Neural progenitor cell (in vitro differentiated cells): ENCODE data around the gene SLC24A4. TPM values are rescaled to one million over a fixed set of nuclear protein-coding genes. Genes with fewer than 3 reads are reported as not detected.
A peak's percentile ranks its signal among the peaks of the same experiment; 100 is the strongest.

Experiments used
- DNase-seq: peaks from one replicate; pipeline ENCODE4 v3.0.0-alpha.2; 2016; ENCODE audit warnings: low spot score
- H2AFZ ChIP-seq: fragments of 200-600 bp; sonication (generic); replicated peaks from 2 replicates; pipeline ENCODE4 v1.6.1; 2016; ENCODE audit warnings: antibody characterized with exemption
- H3F3A ChIP-seq: fragments of 200-600 bp; sonication (generic); 2 replicates; pipeline ENCODE4 v1.6.1; 2016; ENCODE audit warnings: antibody characterized with exemption, low read depth
- H3K27ac ChIP-seq: fragments of 200-600 bp; sonication (generic); 2 replicates; pipeline ENCODE4 v1.5.1; 2016; ENCODE audit warnings: mild to moderate bottlenecking
- H3K27me3 ChIP-seq: fragments of 200-600 bp; sonication (generic); 2 replicates; pipeline ENCODE4 v1.6.1; 2016; ENCODE audit warnings: mild to moderate bottlenecking, moderate library complexity
- H3K36me3 ChIP-seq: fragments of 200-600 bp; sonication (generic); 2 replicates; pipeline ENCODE4 v1.5.1; 2016
- H3K4me1 ChIP-seq: fragments of 200-600 bp; sonication (generic); 2 replicates; pipeline ENCODE4 v1.6.1; 2016; ENCODE audit warnings: mixed run types
- H3K4me2 ChIP-seq: fragments of 200-600 bp; sonication (generic); 2 replicates; pipeline ENCODE4 v1.6.1; 2016
- H3K4me3 ChIP-seq: fragments of 200-600 bp; sonication (generic); 2 replicates; pipeline ENCODE4 v1.5.1; 2016
- H3K79me2 ChIP-seq: fragments of 200-600 bp; sonication (generic); 2 replicates; pipeline ENCODE4 v1.6.1; 2016; ENCODE audit warnings: low read depth
- H3K9ac ChIP-seq: fragments of 200-600 bp; sonication (generic); 2 replicates; pipeline ENCODE4 v1.6.1; 2016
- H3K9me3 ChIP-seq: fragments of 200-600 bp; sonication (generic); 2 replicates; pipeline ENCODE4 v1.5.1; 2016; ENCODE audit warnings: low read depth
- H4K20me1 ChIP-seq: fragments of 200-600 bp; sonication (generic); 2 replicates; pipeline ENCODE4 v1.6.1; 2016; ENCODE audit warnings: low read depth
- H3K27ac Mint-ChIP-seq: 3 replicates; pipeline ENCODE4 v1.8.0; 2021; ENCODE audit warnings: mixed read lengths
- H3K27me3 Mint-ChIP-seq: 2 replicates; pipeline ENCODE4 v1.8.0; 2022; ENCODE audit warnings: low read depth, mild to moderate bottlenecking, inconsistent platforms, moderate library complexity, mixed read lengths; ENCODE audit not compliant: insufficient read depth
- H3K36me3 Mint-ChIP-seq: 3 replicates; pipeline ENCODE4 v1.8.0; 2021; ENCODE audit warnings: mixed read lengths
- H3K4me1 Mint-ChIP-seq: 3 replicates; pipeline ENCODE4 v1.8.0; 2021; ENCODE audit warnings: mixed read lengths
- H3K4me3 Mint-ChIP-seq: 3 replicates; pipeline ENCODE4 v1.8.0; 2021; ENCODE audit warnings: mild to moderate bottlenecking, moderate library complexity, mixed read lengths
- H3K9me3 Mint-ChIP-seq: 3 replicates; pipeline ENCODE4 v1.8.0; 2020; ENCODE audit warnings: mixed read lengths
- CTCF ChIP-seq: fragments of 200-600 bp; sonication (generic); IDR thresholded peaks from 2 replicates; pipeline ENCODE4 v1.5.1; 2017; ENCODE audit warnings: antibody characterized with exemption, mild to moderate bottlenecking
- EZH2 ChIP-seq: fragments of 200-600 bp; sonication (generic); IDR thresholded peaks from 2 replicates; pipeline ENCODE4 v1.6.1; 2017; ENCODE audit warnings: antibody characterized with exemption, mild to moderate bottlenecking, moderate library complexity
- EZH2phosphoT487 ChIP-seq: fragments of 200-600 bp; sonication (generic); IDR thresholded peaks from 2 replicates; pipeline ENCODE4 v1.6.1; 2017; ENCODE audit warnings: antibody characterized with exemption
- total RNA-seq: library from RNA; depleted of rRNA; stranded (reverse); fragments of >200 nt; gene quantifications from 2 replicates; pipeline ENCODE4 v1.2.3, GENCODE V29; 2015; ENCODE audit warnings: low replicate concordance

The SLC24A4 gene
- total RNA-seq, 1 donor from 2014 or later: 0.73 TPM

DNA sequence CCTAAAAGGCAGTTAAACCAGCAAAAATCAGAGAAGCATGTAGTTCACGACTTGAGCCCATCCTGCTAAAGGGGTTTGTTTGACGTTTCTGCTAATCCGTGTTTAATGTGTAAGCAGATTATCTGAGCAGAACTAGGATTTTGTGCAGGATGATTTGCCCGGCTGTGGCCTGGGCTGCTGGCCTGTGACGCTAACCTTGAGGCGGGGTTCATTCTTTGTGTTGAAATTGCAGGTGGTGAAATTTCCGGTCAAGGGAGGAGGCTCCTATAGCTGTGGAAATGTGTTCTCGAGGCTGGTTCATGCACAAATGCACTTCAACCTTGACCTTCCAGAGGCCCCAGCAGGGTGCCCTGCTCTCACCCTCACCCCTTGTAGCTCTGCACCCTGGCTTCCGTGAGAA lies 63.7 kb downstream of the SLC24A4 start:
- Histone ChIP-seq H3K4me2 (no peak overlapping the region), H3K4me1 (no peaks in the 10 kb centered on the region), H2AFZ (no peak overlapping the region), H3F3A (no peaks in the 10 kb centered on the region), H3K9me3 (no peaks in the 10 kb centered on the region), H3K27me3 (no peaks in the 10 kb centered on the region), H3K9ac (no peak overlapping the region), H3K36me3 (no peaks in the 10 kb centered on the region), H4K20me1 (no peaks in the 10 kb centered on the region), H3K79me2 (no peaks in the 10 kb centered on the region), H3K4me3 (no peak overlapping the region), H3K27ac (no peak overlapping the region)
- H3K4me1 Mint-ChIP-seq: peaks cover 18% of the 10 kb centered on the region
- H3K27me3 Mint-ChIP-seq: peaks cover 21% of the 10 kb centered on the region
- H3K4me3 Mint-ChIP-seq: no peak overlapping the region
- DNase-seq: no peak
- H3K36me3 Mint-ChIP-seq: no peaks in the 10 kb centered on the region
- no peaks in the 10 kb centered on the region for H3K9me3 Mint-ChIP-seq
- no peak for TF ChIP-seq CTCF
- TF ChIP-seq EZH2phosphoT487: no peak
- TF ChIP-seq EZH2: no peak
- H3K27ac Mint-ChIP-seq: no peak overlapping the region

- Histone ChIP-seq H3F3A (no peaks in the 10 kb centered on the region), H2AFZ (no peak overlapping the region), H3K4me2 (no peak overlapping the region), H3K9me3 (no peaks in the 10 kb centered on the region), H3K4me1 (no peaks in the 10 kb centered on the region), H3K36me3 (no peaks in the 10 kb centered on the region), H3K9ac (no peak overlapping the region), H4K20me1 (no peaks in the 10 kb centered on the region), H3K27ac (no peak overlapping the region), H3K27me3 (no peaks in the 10 kb centered on the region), H3K4me3 (no peak overlapping the region), H3K79me2 (no peaks in the 10 kb centered on the region)
- Mint-ChIP-seq H3K36me3 (no peaks in the 10 kb centered on the region), H3K4me3 (no peak overlapping the region), H3K27me3 (peaks cover 21% of the 10 kb centered on the region), H3K27ac (no peak overlapping the region), H3K9me3 (no peaks in the 10 kb centered on the region), H3K4me1 (peaks cover 18% of the 10 kb centered on the region)
- no peak for DNase-seq
- TF ChIP-seq EZH2 (no peak), EZH2phosphoT487 (no peak), CTCF (no peak)
Observed at GRCh38 chr14:92387578-92387977, 64.6 kb downstream of the SLC24A4 start.

DNA sequence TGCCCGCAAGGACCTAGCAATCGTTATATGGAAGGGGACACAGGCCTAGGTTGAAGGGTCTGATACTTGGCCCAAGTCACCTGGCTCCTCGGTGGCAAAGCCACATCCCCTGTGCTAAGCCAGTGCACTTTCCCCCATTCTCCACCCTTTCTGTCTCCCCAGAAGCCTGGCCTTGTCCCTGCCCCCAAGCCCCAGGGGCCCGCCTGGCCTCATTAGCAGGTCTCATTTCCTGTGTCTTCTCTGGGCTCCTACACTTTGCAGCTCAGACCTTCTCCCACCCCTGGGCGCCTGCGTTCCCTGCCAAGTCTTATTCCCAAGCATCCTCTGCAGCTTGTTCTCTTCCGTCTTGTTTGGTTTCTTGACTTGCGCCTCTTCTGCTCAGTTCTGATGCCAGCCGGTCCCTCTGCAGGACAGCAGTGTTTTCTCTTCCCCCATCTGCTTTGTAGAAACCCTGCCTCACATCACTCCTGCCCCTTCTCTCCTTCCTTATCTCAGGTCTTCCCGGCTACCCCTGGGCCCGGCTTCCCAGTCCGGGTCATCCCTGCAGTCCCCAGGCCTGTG lies 66.7 kb downstream of the SLC24A4 start:
- peak overlapping the region; percentile 24 for H3K27ac Mint-ChIP-seq
- Histone ChIP-seq H3K4me3 (no peak overlapping the region), H3K4me2 (no peak overlapping the region), H3K27me3 (no peaks in the 10 kb centered on the region), H3K9ac (no peak overlapping the region), H3K36me3 (no peaks in the 10 kb centered on the region), H3F3A (no peaks in the 10 kb centered on the region), H3K27ac (no peak overlapping the region), H3K9me3 (no peaks in the 10 kb centered on the region), H4K20me1 (no peaks in the 10 kb centered on the region), H3K79me2 (no peaks in the 10 kb centered on the region), H3K4me1 (no peaks in the 10 kb centered on the region), H2AFZ (no peak overlapping the region)
- DNase-seq: no peak
- H3K4me3 Mint-ChIP-seq: no peak overlapping the region
- TF ChIP-seq EZH2phosphoT487 (no peak), EZH2 (no peak), CTCF (no peak)
- H3K9me3 Mint-ChIP-seq: no peaks in the 10 kb centered on the region
- H3K36me3 Mint-ChIP-seq: no peaks in the 10 kb centered on the region
- peaks cover 17% of the 10 kb centered on the region for H3K27me3 Mint-ChIP-seq
- H3K4me1 Mint-ChIP-seq: peaks cover 8% of the 10 kb centered on the region
